ENCODE data around the gene ENPP7.

ENPP7 gene

DNA sequence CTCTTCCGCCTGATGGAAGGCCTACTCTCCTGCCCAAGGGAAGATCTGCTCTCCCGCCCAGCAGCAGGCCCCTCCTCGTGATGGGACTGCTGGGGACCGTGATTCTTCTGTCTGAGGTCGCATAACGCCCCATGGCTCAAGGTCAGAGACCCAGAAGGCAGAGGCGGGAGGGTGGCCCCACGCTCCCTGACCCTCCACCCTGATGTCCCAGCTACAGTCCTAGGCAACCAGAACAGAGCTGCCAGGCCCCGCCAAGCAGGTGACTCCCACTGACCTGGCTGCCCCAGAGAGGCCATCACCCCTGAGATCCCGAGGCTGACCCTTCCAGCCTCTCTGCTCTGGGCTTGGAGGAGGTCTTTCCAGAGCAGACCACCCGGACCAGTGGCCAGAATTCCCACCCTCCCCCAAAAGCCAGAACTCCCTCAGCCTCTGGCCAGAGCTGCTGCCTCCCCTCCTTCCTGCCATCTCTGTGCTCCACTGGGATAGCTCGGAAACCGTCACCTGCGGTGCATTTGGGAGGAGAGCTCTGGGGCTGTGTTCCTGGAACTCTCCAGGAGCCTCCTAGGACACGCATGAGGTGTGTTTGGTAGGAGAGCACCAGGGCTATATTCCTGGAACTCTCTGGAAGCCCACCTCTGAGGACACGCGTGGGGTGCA is 7.3 kb downstream of the ENPP7 start:
- Histone ChIP-seq H3K27me3 (replicated peaks; ENCODE audit: insufficient read depth, low read length) (peaks cover 88% of the 10 kb centered on the region), H3K27ac (ENCODE audit: low read length) (no peak overlapping the region), H3K4me1 (ENCODE audit: low read length) (peaks cover 5% of the 10 kb centered on the region), H3K9me2 (replicated peaks; ENCODE audit: insufficient read depth, low read length) (no peaks in the 10 kb centered on the region), H3K9me3 (replicated peaks; ENCODE audit: insufficient read depth, low read length) (no peaks in the 10 kb centered on the region), H3K4me3 (ENCODE audit: low read length) (no peak overlapping the region), H3K36me3 (replicated peaks; ENCODE audit: insufficient read depth, low read length) (no peaks in the 10 kb centered on the region), H4K20me1 (ENCODE audit: insufficient read depth, low read length) (no peaks in the 10 kb centered on the region), H3K4me2 (ENCODE audit: low read depth, low read length) (no peak overlapping the region), H3K9ac (ENCODE audit: low read length) (no peak overlapping the region), H3K79me2 (ENCODE audit: low read length) (no peaks in the 10 kb centered on the region), H2AFZ (ENCODE audit: low read length) (no peak overlapping the region), H3F3A (ENCODE audit: insufficient read depth, low read length) (no peaks in the 10 kb centered on the region)
- DNase-seq, result no peak
- no peak for TF ChIP-seq EZH2phosphoT487 (IDR thresholded peaks at IDR 0.05; ENCODE audit: low read length)
- no peak for TF ChIP-seq EZH2 (optimal IDR thresholded peaks at IDR 0.05; ENCODE audit: low read depth, low read length)
- TF ChIP-seq, protein P1, sequence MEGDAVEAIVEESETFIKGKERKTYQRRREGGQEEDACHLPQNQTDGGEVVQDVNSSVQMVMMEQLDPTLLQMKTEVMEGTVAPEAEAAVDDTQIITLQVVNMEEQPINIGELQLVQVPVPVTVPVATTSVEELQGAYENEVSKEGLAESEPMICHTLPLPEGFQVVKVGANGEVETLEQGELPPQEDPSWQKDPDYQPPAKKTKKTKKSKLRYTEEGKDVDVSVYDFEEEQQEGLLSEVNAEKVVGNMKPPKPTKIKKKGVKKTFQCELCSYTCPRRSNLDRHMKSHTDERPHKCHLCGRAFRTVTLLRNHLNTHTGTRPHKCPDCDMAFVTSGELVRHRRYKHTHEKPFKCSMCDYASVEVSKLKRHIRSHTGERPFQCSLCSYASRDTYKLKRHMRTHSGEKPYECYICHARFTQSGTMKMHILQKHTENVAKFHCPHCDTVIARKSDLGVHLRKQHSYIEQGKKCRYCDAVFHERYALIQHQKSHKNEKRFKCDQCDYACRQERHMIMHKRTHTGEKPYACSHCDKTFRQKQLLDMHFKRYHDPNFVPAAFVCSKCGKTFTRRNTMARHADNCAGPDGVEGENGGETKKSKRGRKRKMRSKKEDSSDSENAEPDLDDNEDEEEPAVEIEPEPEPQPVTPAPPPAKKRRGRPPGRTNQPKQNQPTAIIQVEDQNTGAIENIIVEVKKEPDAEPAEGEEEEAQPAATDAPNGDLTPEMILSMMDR (IDR thresholded peaks at IDR 0.05; ENCODE audit: low read length), result no peak

DNA sequence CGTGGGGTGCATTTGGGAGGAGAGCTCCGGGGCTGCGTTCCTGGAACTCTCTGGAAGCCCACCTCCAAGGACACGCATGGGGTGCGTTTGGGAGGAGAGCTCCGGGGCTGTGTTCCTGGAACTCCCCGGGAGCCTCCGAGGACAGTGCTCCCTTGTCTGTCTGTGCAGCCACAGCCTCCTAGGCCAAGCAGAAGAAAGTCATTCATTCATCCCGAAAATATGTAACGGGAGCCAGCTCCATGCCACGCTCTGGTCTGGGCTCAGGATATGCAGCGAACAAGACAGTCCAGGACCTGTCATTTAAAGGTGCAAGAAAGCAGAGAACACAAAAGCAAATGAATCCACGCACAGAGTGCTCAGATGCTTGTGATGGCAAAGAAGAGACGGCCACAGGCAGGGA is 7.9 kb downstream of the ENPP7 start:
- Histone ChIP-seq H3K9me3 (replicated peaks; ENCODE audit: insufficient read depth, low read length) (no peaks in the 10 kb centered on the region), H4K20me1 (ENCODE audit: insufficient read depth, low read length) (no peaks in the 10 kb centered on the region), H3K4me3 (ENCODE audit: low read length) (no peak overlapping the region), H3K36me3 (replicated peaks; ENCODE audit: insufficient read depth, low read length) (no peaks in the 10 kb centered on the region), H3F3A (ENCODE audit: insufficient read depth, low read length) (no peaks in the 10 kb centered on the region), H3K79me2 (ENCODE audit: low read length) (no peaks in the 10 kb centered on the region), H3K4me2 (ENCODE audit: low read depth, low read length) (no peak overlapping the region), H3K27me3 (replicated peaks; ENCODE audit: insufficient read depth, low read length) (peaks cover 91% of the 10 kb centered on the region), H3K9me2 (replicated peaks; ENCODE audit: insufficient read depth, low read length) (no peaks in the 10 kb centered on the region), H3K27ac (ENCODE audit: low read length) (no peak overlapping the region), H2AFZ (ENCODE audit: low read length) (no peak overlapping the region), H3K9ac (ENCODE audit: low read length) (no peak overlapping the region), H3K4me1 (ENCODE audit: low read length) (no peaks in the 10 kb centered on the region)
- no peak for DNase-seq
- TF ChIP-seq, protein P1 (IDR thresholded peaks at IDR 0.05; ENCODE audit: low read length), result no peak
- TF ChIP-seq EZH2phosphoT487 (IDR thresholded peaks at IDR 0.05; ENCODE audit: low read length) (no peak), EZH2 (optimal IDR thresholded peaks at IDR 0.05; ENCODE audit: low read depth, low read length) (no peak)

DNA sequence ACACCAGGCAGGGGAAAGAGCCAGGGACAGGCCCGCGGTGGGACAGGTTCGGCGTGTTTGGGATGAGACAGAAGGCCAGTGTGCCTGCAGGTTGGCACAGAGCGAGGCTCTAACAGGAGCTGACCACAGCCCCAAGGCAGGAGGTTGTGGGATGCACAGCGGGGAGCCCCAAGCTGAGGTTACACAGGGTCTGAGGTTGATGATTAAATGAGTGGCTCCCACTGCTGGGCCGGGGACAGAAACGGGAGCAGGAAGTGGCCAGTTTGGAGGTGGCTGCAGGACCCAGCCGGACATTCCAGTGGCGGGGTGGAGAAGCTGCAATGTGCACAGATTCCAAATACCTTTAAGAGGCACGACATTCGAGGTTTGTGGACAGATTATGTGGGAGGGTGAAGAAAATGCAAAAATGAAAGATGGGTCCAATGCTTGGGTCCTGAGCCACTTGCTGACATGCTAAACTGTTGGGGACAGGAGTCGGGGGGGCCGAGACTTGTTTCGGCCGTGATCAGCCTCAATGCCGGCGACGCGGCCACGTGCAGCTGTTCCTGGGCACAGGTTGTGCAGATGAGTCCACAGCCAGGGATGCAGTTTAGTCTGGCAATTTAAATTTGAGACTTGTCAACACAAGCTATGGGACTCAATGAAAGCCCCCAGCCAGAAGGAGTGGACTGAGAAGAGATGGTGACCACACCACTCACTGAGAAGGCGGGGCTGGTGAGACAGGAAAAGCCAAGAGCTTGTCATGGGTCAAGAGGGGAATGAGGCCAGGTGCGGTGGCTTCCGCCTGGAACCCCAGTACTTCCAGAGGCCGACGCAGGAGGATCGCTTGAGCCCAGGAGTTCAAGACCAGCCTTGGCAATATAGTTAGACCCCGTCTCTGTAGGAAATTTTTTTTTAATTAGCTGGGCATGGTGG is 8.7 kb downstream of the ENPP7 start:
- DNase-seq, result no peak
- H4K20me1 ChIP-seq (ENCODE audit: insufficient read depth, low read length), result no peaks in the 10 kb centered on the region

More for the DNA sequence above, 8.7 kb downstream of the ENPP7 start:
- Histone ChIP-seq H3K4me1 (ENCODE audit: low read length) (no peaks in the 10 kb centered on the region), H2AFZ (ENCODE audit: low read length) (no peak overlapping the region), H3K27me3 (replicated peaks; ENCODE audit: insufficient read depth, low read length) (peaks cover 96% of the 10 kb centered on the region), H3F3A (ENCODE audit: insufficient read depth, low read length) (no peaks in the 10 kb centered on the region), H3K27ac (ENCODE audit: low read length) (no peak overlapping the region), H3K9me3 (replicated peaks; ENCODE audit: insufficient read depth, low read length) (no peaks in the 10 kb centered on the region), H3K9me2 (replicated peaks; ENCODE audit: insufficient read depth, low read length) (no peaks in the 10 kb centered on the region), H3K4me3 (ENCODE audit: low read length) (no peak overlapping the region), H3K4me2 (ENCODE audit: low read depth, low read length) (no peak overlapping the region), H3K9ac (ENCODE audit: low read length) (no peak overlapping the region), H3K79me2 (ENCODE audit: low read length) (no peaks in the 10 kb centered on the region), H3K36me3 (replicated peaks; ENCODE audit: insufficient read depth, low read length) (no peaks in the 10 kb centered on the region)
- TF ChIP-seq EZH2 (optimal IDR thresholded peaks at IDR 0.05; ENCODE audit: low read depth, low read length) (no peak), EZH2phosphoT487 (IDR thresholded peaks at IDR 0.05; ENCODE audit: low read length) (no peak)
- TF ChIP-seq, protein P1 (IDR thresholded peaks at IDR 0.05; ENCODE audit: low read length), result no peak
